Measurements from ENCODE around the gene IL7R.

IL7R gene

GRCh38 chr5:35826554-35826953 is 30.1 kb upstream of the IL7R start:
- TF ChIP-seq CTCF (IDR thresholded peaks at IDR 0.05; ENCODE audit: low read depth, low read length) = no peak
- DNase-seq (ENCODE audit: low read depth in 2 of 2) = no peak
- no peak overlapping the region for H3K4me3 ChIP-seq (replicated peaks in 1 of 2; ENCODE audit: low read depth in 2 of 2, low read length in 2 of 2)

- DNase-seq (ENCODE audit: low read depth in 2 of 2) = no peak
- no peak for TF ChIP-seq CTCF (IDR thresholded peaks at IDR 0.05; ENCODE audit: low read depth, low read length)
- H3K4me3 ChIP-seq (replicated peaks in 1 of 2; ENCODE audit: low read depth in 2 of 2, low read length in 2 of 2) = no peak overlapping the region
Measured at GRCh38 chr5:35828082-35828598, 28.6 kb upstream of the IL7R start.

GRCh38 chr5:35830587-35830986 is 26.1 kb upstream of the IL7R start:
- H3K4me3 ChIP-seq (replicated peaks in 1 of 2; ENCODE audit: low read depth in 2 of 2, low read length in 2 of 2) = no peak overlapping the region
- no peak for DNase-seq (ENCODE audit: low read depth in 2 of 2)
- no peak for TF ChIP-seq CTCF (IDR thresholded peaks at IDR 0.05; ENCODE audit: low read depth, low read length)

- no peak for TF ChIP-seq CTCF (IDR thresholded peaks at IDR 0.05; ENCODE audit: low read depth, low read length)
Measured at GRCh38 chr5:35832762-35833161, 23.9 kb upstream of the IL7R start.

GRCh38 chr5:35833224-35833623 is 23.5 kb upstream of the IL7R start:
- no peak overlapping the region for H3K4me3 ChIP-seq (replicated peaks in 1 of 2; ENCODE audit: low read depth in 2 of 2, low read length in 2 of 2)
- TF ChIP-seq CTCF (IDR thresholded peaks at IDR 0.05; ENCODE audit: low read depth, low read length) = no peak
- no peak for DNase-seq (ENCODE audit: low read depth in 2 of 2)

More at GRCh38 chr5:35832762-35833161, 23.9 kb upstream of the IL7R start:
- H3K4me3 ChIP-seq (replicated peaks in 1 of 2; ENCODE audit: low read depth in 2 of 2, low read length in 2 of 2) = no peak overlapping the region
- no peak for DNase-seq (ENCODE audit: low read depth in 2 of 2)

GRCh38 chr5:35835796-35836742 is 20.6 kb upstream of the IL7R start:
- no peak for TF ChIP-seq CTCF (IDR thresholded peaks at IDR 0.05; ENCODE audit: low read depth, low read length)
- H3K4me3 ChIP-seq (replicated peaks in 1 of 2; ENCODE audit: low read depth in 2 of 2, low read length in 2 of 2) = no peak overlapping the region
- DNase-seq (ENCODE audit: low read depth in 2 of 2) = no peak
